NOMO-1 (cell line): ENCODE results near the gene MAPKAP1.

Source experiments
- DNase-seq, 2 experiments: peaks; one replicate each; lab custom pipeline; 2025; ENCODE audit not compliant: unreplicated experiment in 2 of 2; lab: John Stamatoyannopoulos, UW

Gene MAPKAP1

GRCh38 chr9:125646621-125647100 is 60.3 kb downstream of the MAPKAP1 start:
- DNase-seq: peak in 1 of 2 experiments; percentile 63

DNA sequence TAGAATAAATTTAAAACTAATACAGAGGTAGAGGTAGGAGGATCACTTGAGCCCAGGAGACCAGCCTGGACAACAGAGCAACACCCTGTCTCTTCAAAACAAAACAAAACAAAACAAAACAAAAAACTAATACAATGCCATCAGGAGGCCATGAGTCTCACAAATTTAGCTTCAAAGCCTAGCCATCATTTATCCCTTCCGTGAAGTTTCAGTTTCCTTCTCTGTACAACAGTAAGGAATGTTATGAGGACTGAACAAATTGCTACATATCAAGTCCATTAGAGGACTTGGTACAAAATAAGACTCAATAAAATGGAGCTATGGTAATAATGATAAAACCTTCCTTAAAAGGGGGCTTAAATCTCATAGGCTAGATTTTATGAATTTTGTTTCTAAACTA is 60.8 kb downstream of the MAPKAP1 start:
- DNase-seq: no peak

DNA sequence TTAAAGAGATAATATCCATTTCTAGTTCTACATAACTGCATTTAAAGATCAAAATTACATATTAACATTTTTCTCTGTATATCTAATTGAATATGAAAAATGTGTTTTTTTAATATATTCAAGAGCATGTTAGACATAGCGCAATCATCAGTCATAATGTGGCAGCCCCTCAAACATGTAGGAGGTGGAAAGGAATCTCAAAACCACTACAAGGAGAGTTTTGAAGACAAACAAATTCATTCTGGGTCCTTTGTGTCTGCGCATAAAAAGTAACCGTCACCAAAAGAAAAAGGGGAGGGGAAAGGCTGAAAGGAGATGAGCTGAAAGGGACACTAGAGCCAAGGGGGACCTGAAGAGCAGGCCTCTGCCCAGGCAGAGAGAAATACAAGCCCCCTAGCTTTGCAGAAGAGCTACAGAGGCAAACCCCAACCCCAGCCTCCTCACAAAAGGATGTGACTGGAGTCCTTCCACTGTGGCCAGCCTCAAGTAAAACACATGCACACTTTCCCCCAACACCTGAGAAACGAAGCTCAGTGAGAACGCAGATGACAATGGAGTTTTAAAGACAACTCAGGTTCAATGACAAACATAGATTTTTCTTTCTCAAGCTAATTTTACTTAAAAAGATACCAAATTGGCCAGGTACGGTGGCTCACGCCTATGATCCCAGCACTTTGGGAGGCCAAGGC is 62.0 kb downstream of the MAPKAP1 start:
- DNase-seq: no peak

DNA sequence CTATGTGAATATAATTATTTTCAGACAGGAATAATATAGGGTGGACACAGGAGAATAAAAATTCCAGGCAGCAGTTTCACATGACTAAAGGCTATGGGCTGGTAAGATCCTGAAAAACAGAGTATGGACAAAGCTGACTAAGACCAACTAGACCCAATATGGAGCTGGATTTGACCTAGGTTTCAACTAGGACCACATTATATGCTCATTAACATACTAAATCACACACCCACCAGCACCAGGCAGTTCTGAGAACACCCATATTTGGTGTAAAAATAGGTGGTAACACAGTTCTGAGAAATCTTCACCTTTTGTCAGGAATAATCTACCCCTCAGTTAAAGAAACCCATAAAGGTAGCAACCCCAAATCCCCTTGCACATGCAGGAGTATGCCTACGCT is 64.7 kb downstream of the MAPKAP1 start:
- no peak for DNase-seq

DNA sequence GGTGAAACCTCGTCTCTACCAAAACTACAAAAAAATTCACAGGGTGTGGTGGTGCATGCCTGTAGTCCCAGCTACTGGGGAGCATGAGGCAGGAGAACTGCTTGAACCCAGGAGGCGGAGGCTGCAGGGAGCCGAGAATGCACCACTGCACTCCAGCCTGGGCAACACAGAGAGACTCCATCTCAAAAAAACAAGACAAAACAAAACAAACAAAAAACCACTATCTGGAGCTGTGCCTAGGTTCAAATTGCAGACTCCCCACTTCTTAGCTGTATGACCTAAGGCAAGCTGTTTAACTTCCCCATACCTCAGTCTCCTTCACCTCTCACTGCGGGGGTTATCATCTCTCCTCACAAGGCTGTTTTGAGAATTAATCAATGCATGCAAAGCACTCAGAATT is 68.0 kb downstream of the MAPKAP1 start:
- no peak for DNase-seq

GRCh38 chr9:125638239-125639045 is 68.6 kb downstream of the MAPKAP1 start:
- DNase-seq: no peak

GRCh38 chr9:125637241-125637640 is 69.8 kb downstream of the MAPKAP1 start:
- DNase-seq: peak; percentile 15 to 39

DNA sequence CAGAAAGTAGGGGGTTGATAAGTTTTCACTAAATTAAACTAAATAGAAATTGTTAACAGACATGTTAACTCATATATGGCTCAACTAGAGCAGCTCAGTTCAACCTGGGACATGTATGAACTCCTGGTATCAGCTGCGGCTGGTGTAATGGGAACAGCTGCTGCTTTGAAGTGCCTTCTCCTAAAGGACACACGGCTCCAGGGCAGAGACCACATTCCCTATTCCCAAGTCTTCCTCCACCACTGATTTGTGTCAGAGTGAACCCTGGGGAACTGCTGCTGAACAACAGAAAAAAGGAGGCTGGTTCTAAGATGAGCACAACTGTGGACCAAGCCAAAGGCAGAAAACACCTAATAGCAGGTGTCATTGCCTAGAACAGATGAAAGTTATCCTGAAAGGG is 71.1 kb downstream of the MAPKAP1 start:
- DNase-seq: no peak

GRCh38 chr9:125634040-125634717 is 72.8 kb downstream of the MAPKAP1 start:
- DNase-seq: peak; percentile 46 to 69

DNA sequence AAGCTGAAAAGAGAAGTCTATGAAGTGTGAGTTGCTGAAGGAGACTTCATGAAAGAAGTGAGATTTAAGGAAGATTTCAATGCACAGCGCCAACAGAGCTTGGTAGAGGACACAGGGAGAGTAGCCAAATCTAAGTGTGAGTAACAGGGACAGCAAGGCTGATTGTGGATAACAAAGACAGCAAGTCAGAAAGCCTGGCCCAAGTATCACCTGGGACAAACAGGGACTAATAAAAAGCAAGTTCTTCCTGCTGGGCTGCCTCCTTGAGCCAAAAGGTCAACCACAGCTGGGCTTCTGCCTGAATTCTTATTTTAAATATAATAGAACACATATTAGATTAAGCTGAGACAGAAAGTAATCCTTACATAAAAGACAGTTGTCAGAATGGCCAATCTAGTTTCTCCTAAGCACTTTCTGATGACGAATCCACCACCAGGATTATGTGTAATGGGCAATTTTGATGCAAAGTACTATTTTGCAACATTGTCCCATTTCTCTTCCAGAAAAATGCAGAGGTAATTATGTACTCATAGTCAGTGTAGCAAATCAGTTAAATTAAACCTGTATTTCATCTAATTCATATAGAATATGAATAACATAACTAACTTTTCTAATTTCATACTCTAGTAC is 73.8 kb downstream of the MAPKAP1 start:
- peak; percentile 20 to 37 for DNase-seq

DNA sequence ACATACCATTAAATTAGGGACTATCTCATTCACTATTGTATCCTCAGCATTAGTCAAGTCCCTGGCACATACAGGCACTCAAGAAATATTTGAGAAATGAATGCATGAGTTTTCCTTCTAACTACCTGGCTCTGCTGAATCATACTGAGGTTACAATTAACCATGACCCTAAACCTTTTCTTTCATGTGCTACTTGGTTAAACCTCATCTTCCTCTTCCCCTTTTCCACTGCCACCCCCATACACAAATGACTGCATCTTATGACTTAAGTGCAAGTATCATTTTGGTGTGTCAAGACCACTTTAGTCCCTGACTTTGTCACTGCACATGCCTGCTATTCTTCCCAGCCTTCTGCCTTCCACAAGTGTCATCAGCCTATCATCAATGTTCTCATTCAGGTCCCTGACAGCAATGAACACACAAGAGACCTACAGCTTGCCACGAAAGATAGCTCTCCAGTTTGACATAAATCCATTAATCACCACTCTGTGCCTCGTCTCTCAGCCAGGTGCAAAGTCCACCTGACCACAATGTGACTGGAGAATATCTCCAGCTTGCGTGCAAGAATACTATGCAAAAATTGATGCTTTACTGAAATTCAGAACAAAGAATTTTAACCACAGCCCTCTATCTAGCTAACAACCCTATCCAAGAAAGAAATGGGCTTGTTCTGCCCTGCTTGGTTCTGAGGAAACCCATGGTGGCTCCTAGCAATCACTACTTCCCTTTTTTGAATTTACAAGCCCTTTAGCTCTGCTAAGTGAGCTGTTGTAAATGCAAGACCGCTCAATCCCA is 74.5 kb downstream of the MAPKAP1 start:
- peak; percentile 88 to 94 for DNase-seq

DNA sequence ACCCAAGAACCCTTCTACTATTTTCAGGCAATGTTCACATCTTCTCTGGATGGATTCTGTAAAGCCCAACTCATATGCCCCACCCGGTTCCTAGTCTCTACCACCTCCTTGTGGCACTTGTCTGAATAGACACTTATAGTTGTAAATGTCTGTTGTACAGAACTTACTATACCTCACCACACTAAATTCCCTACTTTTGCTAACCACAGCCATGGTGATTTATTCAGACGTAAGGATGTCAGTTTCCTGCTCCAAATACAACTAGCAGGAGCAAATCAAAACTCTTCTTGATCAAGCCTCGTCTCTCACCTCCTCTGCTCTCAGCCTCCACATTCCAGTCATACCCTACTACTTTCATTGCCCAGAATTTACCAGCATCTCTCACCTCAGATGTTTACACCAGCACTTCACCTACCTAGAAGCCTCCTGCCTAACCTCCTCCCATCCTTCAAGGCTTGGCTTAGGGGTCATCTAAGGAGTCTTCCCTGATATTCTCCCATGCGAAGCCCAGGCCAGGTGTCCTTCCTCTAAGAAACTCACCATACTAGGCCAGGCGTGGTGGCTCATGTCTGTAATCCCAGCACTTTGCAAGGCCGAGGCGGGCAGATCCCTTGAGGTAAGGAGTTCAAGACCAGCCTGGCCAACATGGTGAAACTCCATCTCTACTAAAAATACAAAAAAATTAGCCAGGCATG is 75.5 kb downstream of the MAPKAP1 start:
- DNase-seq: peak; percentile 42 to 68

- DNase-seq: no peak
Measured at GRCh38 chr9:125630436-125630835, 76.6 kb downstream of the MAPKAP1 start.

- DNase-seq: peak; percentile 89 to 95
Measured at GRCh38 chr9:125629446-125629845, 77.6 kb downstream of the MAPKAP1 start.

DNA sequence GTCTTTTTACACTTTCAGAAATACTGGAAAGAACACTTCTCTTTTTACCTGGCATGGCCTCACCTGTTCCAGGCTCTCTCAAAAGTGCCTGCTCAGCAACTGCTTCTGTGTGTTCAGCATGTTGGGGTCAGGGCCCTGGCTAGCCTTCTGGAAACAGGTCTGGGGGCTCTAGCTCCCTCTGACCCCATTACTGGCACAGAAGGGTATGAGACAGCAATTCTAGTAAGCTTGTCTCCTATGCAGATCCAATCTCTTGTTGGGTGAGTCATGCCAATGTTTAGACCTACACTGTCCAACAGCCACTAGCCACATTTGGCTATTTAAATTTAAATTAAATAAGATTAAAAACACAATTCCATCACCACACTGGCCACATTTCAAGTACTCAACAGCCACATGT is 80.8 kb downstream of the MAPKAP1 start:
- DNase-seq: no peak

DNA sequence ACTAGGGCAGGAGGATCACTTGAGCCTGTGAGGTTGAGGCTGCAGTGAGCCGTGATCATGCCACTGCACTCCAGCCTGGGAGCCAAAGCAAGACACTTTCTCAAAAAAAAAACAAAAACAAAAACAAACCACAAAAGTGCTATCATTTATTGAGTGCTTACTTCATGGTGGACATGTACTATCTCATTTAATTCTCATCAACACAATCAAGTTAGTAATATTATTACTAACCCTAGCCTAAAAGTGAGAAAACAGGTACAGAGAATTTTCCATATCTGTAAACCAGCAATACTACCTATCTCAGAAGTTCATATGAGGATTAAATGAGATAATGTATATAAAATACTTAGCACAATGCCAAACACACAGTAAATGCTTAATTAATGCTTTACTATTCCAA is 85.8 kb downstream of the MAPKAP1 start:
- DNase-seq: no peak

DNA sequence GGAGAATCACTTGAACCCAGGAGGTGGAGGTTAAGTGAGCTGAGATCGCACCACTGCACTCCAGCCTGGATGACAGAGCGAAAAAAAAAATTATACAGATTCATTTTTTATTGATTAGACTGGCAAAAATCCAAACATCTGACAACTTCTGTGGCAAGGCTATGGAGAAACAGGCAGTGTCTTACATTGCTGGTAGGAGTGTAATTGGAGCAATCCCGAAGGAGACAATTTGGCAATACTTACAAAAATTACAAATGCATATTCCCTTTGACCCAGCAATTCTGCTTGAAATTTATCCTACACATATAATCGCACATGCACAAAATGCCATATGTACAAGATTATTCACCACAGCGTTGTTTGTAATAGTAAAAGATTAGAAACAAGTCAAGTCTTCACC is 86.8 kb downstream of the MAPKAP1 start:
- DNase-seq: no peak

GRCh38 chr9:125617087-125617486 is 89.9 kb downstream of the MAPKAP1 start:
- DNase-seq: no peak

- DNase-seq: no peak
Measured at GRCh38 chr9:125613141-125613540, 93.9 kb downstream of the MAPKAP1 start.

- no peak for DNase-seq
Measured at GRCh38 chr9:125612616-125613015, 94.4 kb downstream of the MAPKAP1 start.
